HepG2 (cell line): ENCODE measurements around the gene ATP6V0A1. TPM values are rescaled to one million over a fixed set of nuclear protein-coding genes. Genes with fewer than 3 reads are reported as not detected.
A peak's percentile ranks its signal among the peaks of the same experiment; 100 is the strongest.

Experiments used
- DZIP1 ChIP-seq: sonication (generic); formaldehyde crosslinking; IDR thresholded peaks from 2 replicates; pipeline ENCODE4 v1.5.0; 2020; ENCODE audit warnings: mild to moderate bottlenecking, missing genetic modification reagents
- PITX1 ChIP-seq: sonication (generic); formaldehyde crosslinking; IDR thresholded peaks from 2 replicates; pipeline ENCODE4 v1.5.1; 2020; ENCODE audit warnings: mild to moderate bottlenecking, missing genetic modification reagents
- RELA ChIP-seq: sonication (generic); formaldehyde crosslinking; IDR thresholded peaks from 2 replicates; pipeline ENCODE4 v1.4.0; 2020; ENCODE audit warnings: missing genetic modification reagents
- SOX13 ChIP-seq, 3 experiments: fragments of 450-650 bp in 1 of 3; sonication (generic) in 1 of 3; formaldehyde crosslinking in 1 of 3; IDR thresholded peaks in 2 of 3; conservative IDR thresholded peaks in 1 of 3; 2 replicates each; pipeline versions ENCODE4 v1.5.0 to v1.6.1; 2016 to 2020; ENCODE audit warnings: antibody characterized with exemption in 1 of 3, mild to moderate bottlenecking in 1 of 3, missing compliant biosample characterization in 1 of 3, missing genetic modification reagents in 1 of 3, moderate library complexity in 1 of 3
- TRAFD1 ChIP-seq: sonication (generic); formaldehyde crosslinking; IDR thresholded peaks from 2 replicates; pipeline ENCODE4 v1.5.1; 2020; ENCODE audit warnings: missing genetic modification reagents, mild to moderate bottlenecking, borderline replicate concordance
- XBP1 ChIP-seq: sonication (generic); formaldehyde crosslinking; IDR thresholded peaks from 2 replicates; pipeline ENCODE4 v1.5.0; 2020; ENCODE audit warnings: missing genetic modification reagents
- ZNF331 ChIP-seq: sonication (generic); formaldehyde crosslinking; IDR thresholded peaks from 2 replicates; pipeline ENCODE4 v1.4.0; 2020; ENCODE audit warnings: missing genetic modification reagents
- ZNF501 ChIP-seq: sonication (generic); formaldehyde crosslinking; IDR thresholded peaks from 2 replicates; pipeline ENCODE4 v1.5.1; 2020; ENCODE audit warnings: mild to moderate bottlenecking, moderate library complexity, missing genetic modification reagents
- ZNF512 ChIP-seq: sonication (generic); formaldehyde crosslinking; IDR thresholded peaks from 2 replicates; pipeline ENCODE4 v1.4.0; 2020; ENCODE audit warnings: mild to moderate bottlenecking, missing genetic modification reagents
- ZNF616 ChIP-seq: sonication (generic); formaldehyde crosslinking; IDR thresholded peaks from 2 replicates; pipeline ENCODE4 v1.5.0; 2020; ENCODE audit warnings: low read depth, mild to moderate bottlenecking, missing genetic modification reagents
- ZNF639 ChIP-seq: conservative IDR thresholded peaks from 2 replicates; pipeline ENCODE4 v1.6.1; 2018; ENCODE audit warnings: missing genetic modification reagents
- polyA plus RNA-seq, 8 experiments: library from polyadenylated mRNA; depleted of rRNA in 3 of 8; stranded (reverse) in 7 of 8; unstranded in 1 of 8; fragments of >200 nt; fragmentation: Illumina TruSeq in 4 of 8; extraction: Trizol in 4 of 8; gene quantifications; 2 replicates each; pipeline versions ENCODE4 v1.2.1 to v1.2.3, GENCODE V29; 2011 to 2016; ENCODE audit warnings: low read depth in 4 of 8, missing spikeins in 1 of 8, mixed read lengths in 1 of 8; ENCODE audit not compliant: insufficient read depth in 1 of 8
- total RNA-seq, 5 experiments: library from RNA; depleted of rRNA; stranded (reverse); fragments of >200 nt; fragmentation: Illumina TruSeq; extraction: Trizol; gene quantifications; 2 replicates each; pipeline ENCODE4 v1.2.3, GENCODE V29; 2016; ENCODE audit warnings: low read depth in 1 of 5
- TF ChIP-seq, protein P1 (sequence below): sonication (generic); formaldehyde crosslinking; IDR thresholded peaks from 2 replicates; pipeline ENCODE4 v1.4.0; 2020; ENCODE audit warnings: missing genetic modification reagents, low read depth, mild to moderate bottlenecking, borderline replicate concordance
- TF ChIP-seq, protein P2 (sequence below): sonication (generic); formaldehyde crosslinking; IDR thresholded peaks from 2 replicates; pipeline ENCODE4 v1.9.0; 2021; ENCODE audit warnings: missing genetic modification reagents, borderline replicate concordance

Gene ATP6V0A1
- total and polyA plus RNA-seq, 2 of the 13 experiments (the other 11 are each of a cell fraction or from before 2014, with no cell fraction given), result 27.9 to 54.1 TPM

GRCh38 chr17:42441371-42442195, 17.1 kb upstream of the ATP6V0A1 start (continued):
- TF ChIP-seq ZNF512 (CRISPR knock-in tag), result no peak
- TF ChIP-seq, protein P1, sequence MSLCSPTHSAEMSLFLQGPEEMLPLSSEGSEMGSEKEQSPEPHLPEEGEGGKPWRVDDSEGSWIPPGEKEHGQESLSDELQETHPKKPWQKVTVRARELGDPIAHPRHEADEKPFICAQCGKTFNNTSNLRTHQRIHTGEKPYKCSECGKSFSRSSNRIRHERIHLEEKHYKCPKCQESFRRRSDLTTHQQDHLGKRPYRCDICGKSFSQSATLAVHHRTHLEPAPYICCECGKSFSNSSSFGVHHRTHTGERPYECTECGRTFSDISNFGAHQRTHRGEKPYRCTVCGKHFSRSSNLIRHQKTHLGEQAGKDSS (CRISPR knock-in tag), result 0 out of 2 replicates have a peak, but pooled peaks have one; percentile 33
- TF ChIP-seq PITX1, result no peak
- TF ChIP-seq ZNF616, result no peak
- peak; percentile 62 for TF ChIP-seq ZNF501 (CRISPR knock-in tag)
- no peak for TF ChIP-seq DZIP1 (CRISPR knock-in tag)
- TF ChIP-seq ZNF639 (CRISPR knock-in tag), result no peak
- TF ChIP-seq XBP1 (CRISPR knock-in tag), result no peak
- TF ChIP-seq, protein P2, sequence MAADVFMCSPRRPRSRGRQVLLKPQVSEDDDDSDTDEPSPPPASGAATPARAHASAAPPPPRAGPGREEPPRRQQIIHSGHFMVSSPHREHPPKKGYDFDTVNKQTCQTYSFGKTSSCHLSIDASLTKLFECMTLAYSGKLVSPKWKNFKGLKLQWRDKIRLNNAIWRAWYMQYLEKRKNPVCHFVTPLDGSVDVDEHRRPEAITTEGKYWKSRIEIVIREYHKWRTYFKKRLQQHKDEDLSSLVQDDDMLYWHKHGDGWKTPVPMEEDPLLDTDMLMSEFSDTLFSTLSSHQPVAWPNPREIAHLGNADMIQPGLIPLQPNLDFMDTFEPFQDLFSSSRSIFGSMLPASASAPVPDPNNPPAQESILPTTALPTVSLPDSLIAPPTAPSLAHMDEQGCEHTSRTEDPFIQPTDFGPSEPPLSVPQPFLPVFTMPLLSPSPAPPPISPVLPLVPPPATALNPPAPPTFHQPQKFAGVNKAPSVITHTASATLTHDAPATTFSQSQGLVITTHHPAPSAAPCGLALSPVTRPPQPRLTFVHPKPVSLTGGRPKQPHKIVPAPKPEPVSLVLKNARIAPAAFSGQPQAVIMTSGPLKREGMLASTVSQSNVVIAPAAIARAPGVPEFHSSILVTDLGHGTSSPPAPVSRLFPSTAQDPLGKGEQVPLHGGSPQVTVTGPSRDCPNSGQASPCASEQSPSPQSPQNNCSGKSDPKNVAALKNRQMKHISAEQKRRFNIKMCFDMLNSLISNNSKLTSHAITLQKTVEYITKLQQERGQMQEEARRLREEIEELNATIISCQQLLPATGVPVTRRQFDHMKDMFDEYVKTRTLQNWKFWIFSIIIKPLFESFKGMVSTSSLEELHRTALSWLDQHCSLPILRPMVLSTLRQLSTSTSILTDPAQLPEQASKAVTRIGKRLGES (CRISPR knock-in tag), result no peak
- no peak for TF ChIP-seq RELA (CRISPR knock-in tag)
- TF ChIP-seq SOX13 (IDR thresholded peaks at IDR 0.05), result 0 out of 2 replicates have a peak, but pooled peaks have one; percentile 56
- TF ChIP-seq SOX13 (CRISPR knock-in tag; conservative IDR thresholded peaks at IDR 0.05 in 1 of 2, IDR thresholded peaks at IDR 0.05 in 1 of 2), result peak in 1 of 2 experiments; percentile 79; a peak in 2 of 4 replicates
- peak; percentile 31; the same call in 1 of the 2 replicates for TF ChIP-seq TRAFD1
- peak; percentile 58; the same call in 1 of the 2 replicates for TF ChIP-seq ZNF331 (CRISPR knock-in tag)
